Stimulated activated CD8-positive, alpha-beta memory T cell treated with anti-CD3 and anti-CD28 coated beads, Interleukin-7, amount 100 ng/mL, for 48 hours (primary cell): ENCODE measurements around the gene TPK1.

Experiments used
- DNase-seq, 2 donors: peaks; one replicate each; pipeline ENCODE4 v3.0.0-alpha.2; 2020; ENCODE audit warnings: low read depth in 1 of 2; ENCODE audit errors: extremely low read depth in 1 of 2

Gene TPK1

GRCh38 chr7:144489504-144489903, 346.3 kb downstream of the TPK1 start:
- no peak for DNase-seq

DNA sequence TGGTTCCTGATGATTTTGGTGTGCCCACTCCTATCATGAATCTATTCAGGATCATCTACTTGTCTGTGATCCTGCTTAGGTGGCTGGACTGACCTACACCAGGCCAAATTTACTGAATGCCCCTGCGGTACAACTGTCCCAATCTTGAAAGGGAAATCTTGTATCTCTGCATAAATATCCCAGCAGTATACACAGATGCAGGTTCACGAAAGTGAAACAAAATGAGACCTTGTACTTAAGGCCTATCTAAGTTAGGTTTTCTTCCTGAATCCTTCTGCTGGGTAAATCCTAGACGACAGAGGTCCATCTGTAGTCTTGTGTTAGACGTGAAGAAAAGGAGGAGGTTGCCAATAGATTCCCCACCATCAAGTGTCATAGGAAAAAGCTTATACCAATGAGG, 346.9 kb downstream of the TPK1 start:
- DNase-seq: no peak

- DNase-seq: no peak
These were observed 348.0 kb downstream of the TPK1 start for GRCh38 chr7:144487901-144488300.

- DNase-seq: no peak
These were observed 351.4 kb downstream of the TPK1 start for GRCh38 chr7:144484445-144484844.

DNA sequence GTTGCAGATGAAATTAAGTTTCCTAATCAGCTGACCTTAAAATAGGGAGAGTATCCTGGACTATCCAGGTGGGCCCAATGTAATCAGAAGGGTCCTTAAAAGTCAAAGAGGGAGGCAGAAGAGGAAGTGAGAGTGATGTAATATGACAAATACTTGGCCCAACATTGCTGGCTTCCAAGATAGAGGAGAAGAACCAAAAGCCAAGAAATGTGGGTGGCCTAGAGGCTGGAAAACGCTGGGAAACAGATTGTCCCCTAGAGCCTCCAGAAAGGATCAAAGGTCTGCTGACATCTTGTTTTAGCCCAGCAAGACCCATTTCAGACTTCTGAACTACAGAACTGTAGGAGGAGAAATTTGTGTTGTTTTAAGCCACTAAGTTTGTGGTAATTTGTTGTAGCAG, 352.7 kb downstream of the TPK1 start:
- no peak for DNase-seq

GRCh38 chr7:144481833-144482232, 354.0 kb downstream of the TPK1 start:
- DNase-seq: no peak

DNA sequence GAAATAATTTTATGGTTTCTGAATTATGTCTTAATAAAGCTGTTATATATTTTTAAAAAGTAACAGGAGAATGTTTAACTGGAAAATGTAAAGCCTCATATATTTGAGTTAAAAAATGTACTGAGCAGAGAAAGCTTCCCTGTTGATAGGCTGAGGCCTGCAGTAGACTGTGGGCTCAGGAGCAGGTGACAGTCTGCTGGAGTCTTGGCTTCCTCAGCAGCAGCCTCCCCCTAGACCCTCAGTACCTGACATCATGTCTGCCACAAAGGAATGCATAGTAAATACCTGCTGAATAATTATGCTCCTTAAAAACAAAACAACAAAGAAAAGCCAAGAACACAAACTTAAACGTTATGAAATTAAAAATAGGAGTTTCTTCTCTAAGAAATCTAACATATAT, 358.5 kb downstream of the TPK1 start:
- DNase-seq: no peak

GRCh38 chr7:144474800-144475615, 360.8 kb downstream of the TPK1 start:
- no peak for DNase-seq

DNA sequence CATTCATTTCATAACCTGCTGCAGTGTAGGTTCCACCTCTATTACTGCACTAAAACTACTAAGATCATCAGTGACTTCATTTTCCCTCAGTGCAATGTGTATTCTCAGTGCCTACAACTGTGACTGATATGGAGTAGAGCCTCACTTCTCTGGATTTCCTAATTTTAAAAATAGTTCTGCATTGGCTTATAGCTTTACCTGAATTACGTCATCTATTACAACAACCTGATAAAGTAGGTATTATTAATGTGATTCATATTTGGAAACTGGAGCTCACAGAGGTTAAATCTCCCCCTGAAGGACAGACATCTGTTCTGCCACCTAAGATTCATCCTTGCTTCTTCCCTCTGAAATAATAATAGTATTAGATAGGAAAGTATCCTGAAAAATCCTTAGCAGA, 361.5 kb downstream of the TPK1 start:
- no peak for DNase-seq

DNA sequence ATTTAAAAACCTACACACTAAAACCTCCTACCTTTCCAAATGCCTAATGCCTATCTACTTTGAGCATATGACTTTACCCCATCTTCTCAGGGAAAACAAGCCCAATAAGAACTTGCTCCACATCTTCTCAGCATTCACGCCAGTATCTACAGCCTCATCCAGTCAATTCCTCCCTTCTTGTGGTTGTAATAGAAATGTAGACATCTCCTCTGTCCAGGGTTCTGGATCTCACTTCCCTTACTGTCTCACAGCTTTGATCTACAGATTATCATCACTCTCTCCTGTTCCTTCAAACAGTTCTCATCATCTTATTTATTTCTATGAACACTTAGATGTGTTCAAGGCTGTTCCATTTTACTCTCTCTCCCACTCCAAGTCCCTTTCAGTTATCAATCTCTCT, 361.9 kb downstream of the TPK1 start:
- DNase-seq: no peak

GRCh38 chr7:144470078-144470477, 365.8 kb downstream of the TPK1 start:
- DNase-seq: no peak

DNA sequence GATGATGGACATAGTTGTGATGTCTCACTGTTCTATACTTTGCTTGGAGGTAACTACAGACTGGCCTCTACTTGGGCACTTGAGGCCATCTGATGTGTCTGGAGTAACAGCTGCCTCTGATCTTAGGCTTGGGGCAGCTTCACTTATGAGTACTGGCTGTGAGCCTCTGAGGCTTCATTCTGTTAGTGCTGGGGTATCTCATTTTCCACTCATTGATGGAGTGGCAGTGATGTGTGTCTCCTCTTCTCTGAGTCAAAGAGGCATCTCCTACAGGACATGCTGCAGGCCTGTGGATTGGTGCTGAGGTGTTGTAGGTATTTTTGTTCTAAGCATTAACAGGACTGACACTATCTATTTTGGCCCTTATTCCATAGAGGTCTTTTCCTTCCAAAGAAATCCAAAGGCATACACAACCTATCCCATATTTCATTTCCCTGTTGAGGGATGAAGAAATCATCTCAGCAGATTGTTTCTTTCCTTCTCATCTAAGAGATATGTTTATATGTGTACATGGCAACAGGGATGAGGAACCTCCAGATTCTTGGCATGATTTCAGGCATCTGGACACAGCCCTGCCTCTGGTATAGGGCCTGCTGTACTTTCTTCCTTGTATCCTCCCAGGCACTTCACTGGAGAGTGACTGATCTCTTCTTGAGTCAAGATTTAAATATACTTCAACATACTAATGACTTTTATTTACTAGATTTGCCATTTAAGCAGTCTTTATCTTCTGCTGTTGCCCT, 366.7 kb downstream of the TPK1 start:
- no peak for DNase-seq

GRCh38 chr7:144459635-144460034, 376.2 kb downstream of the TPK1 start:
- no peak for DNase-seq

GRCh38 chr7:144455040-144455404, 380.8 kb downstream of the TPK1 start:
- no peak for DNase-seq

GRCh38 chr7:144454256-144455039, 381.4 kb downstream of the TPK1 start:
- no peak for DNase-seq

- DNase-seq: no peak
These were observed 383.8 kb downstream of the TPK1 start for GRCh38 chr7:144452064-144452463.

GRCh38 chr7:144445590-144445989, 390.3 kb downstream of the TPK1 start:
- DNase-seq: no peak

DNA sequence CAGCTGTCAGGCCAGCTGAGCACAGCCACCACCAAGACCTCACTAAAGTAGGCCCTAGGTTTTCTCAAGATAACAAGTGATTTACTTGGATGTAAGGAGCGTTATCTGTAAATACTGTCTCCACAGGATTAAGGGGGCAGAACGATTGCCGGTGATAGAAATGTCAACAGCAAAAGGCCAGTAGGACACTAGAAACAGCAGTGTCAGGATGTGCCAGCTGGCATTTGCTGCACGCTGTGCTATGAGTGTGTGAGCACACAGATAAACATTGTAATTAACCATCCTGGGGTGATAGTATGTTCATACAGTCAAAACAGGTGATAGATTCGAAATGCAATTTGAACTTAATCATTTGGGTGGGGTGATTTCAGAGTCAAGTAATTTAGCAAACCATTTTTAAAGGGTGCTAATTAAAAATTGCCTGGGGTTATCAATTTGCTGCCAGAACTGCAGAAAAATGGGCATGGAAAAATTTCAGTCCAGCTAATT, 396.1 kb downstream of the TPK1 start:
- no peak for DNase-seq

- no peak for DNase-seq
These were observed 397.1 kb downstream of the TPK1 start for GRCh38 chr7:144438759-144439158.

GRCh38 chr7:144437370-144438191, 398.3 kb downstream of the TPK1 start:
- DNase-seq: peak in 1 of 2 donors; percentile 26

DNA sequence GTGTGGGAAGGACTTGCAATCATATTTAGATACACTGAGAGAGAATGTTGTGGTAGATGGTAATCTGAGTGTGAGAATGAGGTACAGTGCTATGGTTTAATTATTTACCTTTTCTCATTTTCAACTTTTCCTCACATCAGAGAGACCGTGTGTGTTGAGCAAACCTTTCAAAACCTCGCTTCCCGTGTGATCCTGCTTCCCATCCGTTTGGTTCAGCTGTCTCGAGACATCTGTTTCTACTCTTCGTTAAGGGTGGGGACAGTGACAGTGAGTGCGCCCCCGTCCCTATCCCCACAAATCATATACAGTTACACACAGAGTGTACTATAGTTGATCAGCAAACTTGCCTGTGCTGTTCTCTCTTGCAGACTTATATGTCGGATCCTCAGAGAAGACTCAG, 399.4 kb downstream of the TPK1 start:
- no peak for DNase-seq
